Fibroblast of villous mesenchyme (primary cell): ENCODE data around the gene RUFY4. TPM values are rescaled to one million over a fixed set of nuclear protein-coding genes. Genes with fewer than 3 reads are reported as not detected.
"Not testable (repeated sequence)": the region's sequence is repeated elsewhere in the genome, so short reads cannot be mapped to it uniquely, and the experiment has no call there.

Experiments
- DNase-seq: peaks from one replicate; pipeline ENCODE4 v3.0.0-alpha.2; 2010; ENCODE audit warnings: low read depth
- H3K4me3 ChIP-seq: 2 replicates; pipeline ENCODE4 v1.5.1; 2011; ENCODE audit warnings: low read depth, mild to moderate bottlenecking, low read length
- total RNA-seq: library from RNA; depleted of rRNA; stranded (reverse); fragments of >200 nt; gene quantifications from 2 replicates; pipeline ENCODE4 v1.2.3, GENCODE V29; 2012
- TF ChIP-seq, protein P1 (sequence below): IDR thresholded peaks from 2 replicates; pipeline ENCODE4 v1.5.1; 2012; ENCODE audit warnings: low read depth, mild to moderate bottlenecking, low read length; ENCODE audit not compliant: insufficient read depth

Gene RUFY4
- total RNA-seq, 1 donor: not detected

DNA sequence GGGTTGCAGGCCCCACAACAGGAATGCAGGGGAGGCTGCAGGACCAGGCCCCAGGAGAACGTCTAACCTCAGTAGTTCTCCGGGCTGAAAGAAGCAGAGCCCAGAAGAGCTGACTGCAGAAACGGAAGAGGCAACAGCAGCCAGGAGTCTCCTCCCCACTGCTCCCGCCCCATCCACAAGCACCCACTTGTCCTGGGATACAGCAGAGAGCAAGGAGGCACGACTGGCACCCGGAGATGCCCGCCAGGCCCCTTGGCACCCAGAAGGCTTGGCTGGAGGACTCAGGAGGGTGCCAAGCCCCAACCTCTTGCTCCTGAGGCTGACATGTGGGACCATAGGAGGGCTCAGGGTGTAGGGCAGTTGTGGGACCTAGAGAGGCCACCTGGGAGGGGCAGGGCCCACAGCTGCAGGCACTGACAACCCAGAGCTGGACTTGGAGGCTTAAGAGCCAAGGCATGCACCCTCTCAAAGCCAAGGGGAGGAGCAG, 37.2 kb upstream of the RUFY4 start:
- TF ChIP-seq, protein P1, sequence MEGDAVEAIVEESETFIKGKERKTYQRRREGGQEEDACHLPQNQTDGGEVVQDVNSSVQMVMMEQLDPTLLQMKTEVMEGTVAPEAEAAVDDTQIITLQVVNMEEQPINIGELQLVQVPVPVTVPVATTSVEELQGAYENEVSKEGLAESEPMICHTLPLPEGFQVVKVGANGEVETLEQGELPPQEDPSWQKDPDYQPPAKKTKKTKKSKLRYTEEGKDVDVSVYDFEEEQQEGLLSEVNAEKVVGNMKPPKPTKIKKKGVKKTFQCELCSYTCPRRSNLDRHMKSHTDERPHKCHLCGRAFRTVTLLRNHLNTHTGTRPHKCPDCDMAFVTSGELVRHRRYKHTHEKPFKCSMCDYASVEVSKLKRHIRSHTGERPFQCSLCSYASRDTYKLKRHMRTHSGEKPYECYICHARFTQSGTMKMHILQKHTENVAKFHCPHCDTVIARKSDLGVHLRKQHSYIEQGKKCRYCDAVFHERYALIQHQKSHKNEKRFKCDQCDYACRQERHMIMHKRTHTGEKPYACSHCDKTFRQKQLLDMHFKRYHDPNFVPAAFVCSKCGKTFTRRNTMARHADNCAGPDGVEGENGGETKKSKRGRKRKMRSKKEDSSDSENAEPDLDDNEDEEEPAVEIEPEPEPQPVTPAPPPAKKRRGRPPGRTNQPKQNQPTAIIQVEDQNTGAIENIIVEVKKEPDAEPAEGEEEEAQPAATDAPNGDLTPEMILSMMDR: no peak
- no peak for DNase-seq
- no peak overlapping the region for H3K4me3 ChIP-seq

DNA sequence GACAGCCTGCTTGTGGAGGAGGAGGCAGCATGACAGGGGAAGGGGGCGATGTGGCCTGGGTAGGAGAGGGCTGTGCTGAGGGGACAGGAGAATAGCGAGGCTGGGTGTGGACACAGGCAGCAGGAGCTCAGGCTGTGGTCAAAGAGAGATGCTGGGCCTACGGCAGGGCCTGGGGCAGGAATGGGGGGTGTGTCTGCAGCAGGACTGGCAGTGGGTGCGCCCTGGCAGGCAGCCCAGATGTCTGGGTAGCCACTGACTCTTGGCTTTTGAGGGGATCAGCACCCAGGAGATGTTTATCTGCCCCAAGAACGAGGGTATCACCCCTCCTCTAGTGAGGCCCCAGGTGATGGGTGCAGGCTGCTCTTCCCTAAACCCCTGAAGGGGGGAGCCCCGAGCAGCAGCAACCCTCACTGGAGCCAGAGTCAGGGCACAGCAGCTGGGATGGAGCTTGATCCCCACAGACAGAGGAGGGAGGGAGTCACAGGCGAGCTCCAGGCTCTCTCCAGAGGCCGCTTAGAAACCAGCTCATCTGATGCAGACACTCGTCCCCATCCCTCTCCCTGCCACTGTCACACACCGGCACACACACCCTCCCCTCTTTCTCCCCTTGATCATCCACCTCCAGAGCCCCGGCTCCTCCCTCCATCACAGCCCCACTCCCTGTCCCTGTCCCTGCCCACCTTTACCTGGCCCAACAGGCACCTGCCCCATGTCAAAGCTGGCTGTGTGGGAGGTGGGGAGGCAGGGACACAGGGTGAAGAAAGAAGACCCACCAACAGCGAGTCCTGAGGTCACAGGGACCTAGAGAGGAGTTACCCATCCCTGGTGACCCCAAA, 36.5 kb upstream of the RUFY4 start:
- TF ChIP-seq, protein P1: no peak
- no peak for DNase-seq

DNA sequence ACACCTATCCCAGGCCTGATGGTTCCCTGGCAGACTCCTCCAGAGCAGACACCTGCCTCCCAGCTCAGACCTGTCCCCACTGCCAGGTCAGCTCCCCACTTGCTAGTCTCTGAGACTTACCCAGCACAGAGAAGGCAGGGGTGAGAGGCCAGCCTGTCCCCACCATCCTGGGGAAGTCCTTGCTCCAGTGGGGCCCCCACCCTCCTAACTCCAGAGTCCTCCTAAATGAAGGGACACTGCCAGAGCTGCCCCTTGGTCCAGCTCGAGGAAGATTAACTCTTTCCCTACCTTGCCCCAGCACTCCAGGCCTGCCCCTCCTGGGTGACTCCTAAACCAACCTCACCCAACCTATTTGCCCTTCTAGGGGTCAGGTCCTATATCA, 35.9 kb upstream of the RUFY4 start:
- TF ChIP-seq, protein P1: no peak
- H3K4me3 ChIP-seq: no peak overlapping the region
- DNase-seq: no peak

More for the DNA sequence above, 36.5 kb upstream of the RUFY4 start:
- H3K4me3 ChIP-seq: no peak overlapping the region

DNA sequence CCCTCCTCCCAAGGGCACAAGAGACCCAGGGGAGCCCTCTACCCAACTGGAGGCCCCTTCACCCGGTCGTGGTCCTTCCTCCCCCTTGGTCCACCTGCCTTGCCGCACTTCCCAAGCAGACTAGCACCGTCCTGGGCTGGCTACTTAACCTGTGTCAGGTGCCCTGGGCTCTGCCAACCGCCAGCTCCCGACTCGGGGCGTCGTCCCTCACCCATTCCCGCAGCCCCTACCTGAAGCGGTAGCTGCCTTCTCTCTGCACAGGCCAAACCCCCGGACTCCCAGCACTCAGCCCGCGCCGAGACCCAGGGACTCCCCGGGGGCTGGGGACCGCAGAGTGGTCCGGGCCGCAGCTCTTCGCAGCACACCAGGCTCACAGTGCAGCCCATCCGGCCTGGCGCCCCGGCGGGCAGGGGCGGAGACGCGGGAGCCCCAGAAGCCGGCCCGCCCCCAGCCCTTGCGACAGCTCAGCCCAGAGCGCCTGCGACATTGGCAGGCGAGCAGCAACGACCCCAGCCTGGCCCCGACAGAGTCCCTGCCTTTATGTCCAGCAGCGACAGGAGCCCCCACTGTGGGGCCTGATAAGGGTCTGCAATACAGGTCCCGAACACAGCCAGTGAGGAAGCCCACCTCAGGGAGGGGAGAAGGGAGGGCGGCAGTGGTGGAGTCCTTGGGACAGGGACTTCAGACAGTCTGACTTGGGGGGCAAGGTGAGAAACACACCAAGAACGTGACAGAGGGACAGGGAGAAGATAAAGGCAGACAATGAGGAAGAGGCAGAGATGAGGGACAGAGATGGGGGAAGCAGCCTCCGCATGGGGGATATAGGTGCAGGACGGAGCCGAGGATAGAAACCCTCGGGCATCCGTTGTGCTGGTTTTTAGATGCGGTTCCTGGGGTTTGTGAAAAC, 35.2 kb upstream of the RUFY4 start:
- H3K4me3 ChIP-seq: no peak overlapping the region
- TF ChIP-seq, protein P1: no peak
- DNase-seq: no peak

DNA sequence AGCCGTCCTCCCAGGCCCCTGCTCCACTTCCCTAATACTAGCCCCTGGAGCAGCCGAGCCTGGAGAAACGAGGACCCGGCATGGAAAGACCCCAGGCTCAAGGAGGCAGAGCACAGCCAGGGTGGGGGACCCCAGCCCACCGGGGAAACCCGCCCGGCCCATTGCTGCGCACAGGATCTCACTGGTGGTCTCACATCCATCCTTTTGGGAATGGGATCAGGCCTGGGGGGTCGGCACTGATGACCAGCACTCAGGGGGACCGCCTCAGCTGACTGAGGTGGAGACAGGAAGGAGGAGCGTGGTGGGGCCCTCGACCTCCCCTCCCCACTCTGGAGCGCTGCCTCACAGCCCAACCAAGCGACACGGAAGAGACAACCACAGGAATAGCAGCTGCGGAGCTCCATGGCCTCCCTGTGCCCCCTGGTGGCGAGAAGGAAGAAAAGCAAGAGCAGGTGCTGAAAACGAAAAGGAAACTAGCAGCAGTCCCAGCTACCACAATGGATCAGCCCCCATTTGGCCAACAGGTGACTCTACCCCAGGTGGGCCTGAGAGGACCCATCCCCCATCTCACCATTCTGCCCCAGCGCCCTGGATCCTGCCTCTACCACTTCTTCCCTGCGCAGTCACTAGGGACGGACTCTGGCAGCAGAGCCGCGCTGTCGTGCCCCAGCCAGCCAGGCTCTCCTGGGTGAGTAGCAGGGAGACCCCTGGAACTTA, 34.4 kb upstream of the RUFY4 start:
- H3K4me3 ChIP-seq: not testable (repeated sequence)
- DNase-seq: peak; percentile 25
- TF ChIP-seq, protein P1: peak; percentile 63

DNA sequence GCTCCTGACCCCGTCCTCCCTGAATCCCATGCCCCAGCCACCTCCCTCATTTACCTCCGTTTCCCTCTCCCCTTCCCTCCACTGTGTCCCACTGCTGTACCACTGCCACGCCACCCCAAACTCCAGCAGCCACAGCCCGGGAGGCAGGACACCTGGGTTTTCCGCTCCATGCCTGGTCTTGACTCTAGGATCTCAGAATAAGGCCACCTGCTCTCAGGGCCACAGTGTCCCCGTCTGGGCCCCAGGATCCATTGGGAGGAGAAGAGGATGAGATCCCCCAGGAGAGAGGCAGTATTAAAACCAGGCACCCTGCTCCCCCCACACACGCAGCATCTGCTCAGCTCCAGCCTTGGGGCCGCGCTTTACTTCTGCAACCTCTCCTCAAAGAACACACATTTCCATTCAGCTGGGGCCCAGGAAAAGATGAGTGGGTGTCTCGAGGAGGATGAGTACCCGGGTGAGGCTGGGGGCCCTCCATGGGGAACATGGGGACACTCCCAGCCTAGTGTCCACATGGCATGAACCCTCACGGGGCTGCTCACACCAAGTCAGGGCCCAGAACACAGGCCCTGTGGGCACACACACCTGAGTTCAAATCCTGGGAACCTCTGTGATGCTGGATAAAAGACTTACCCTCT, 33.5 kb upstream of the RUFY4 start:
- no peak overlapping the region for H3K4me3 ChIP-seq
- DNase-seq: no peak
- TF ChIP-seq, protein P1: no peak
